SK-N-MC (cell line): ENCODE data around the gene SOX6.

Source experiments
- EZH2 ChIP-seq: fragments of 200-600 bp; sonication (generic); IDR thresholded peaks from one replicate; pipeline ENCODE4 v1.6.1; 2017; ENCODE audit warnings: antibody characterized with exemption
- FOXP2 ChIP-seq: optimal IDR thresholded peaks from 2 replicates; pipeline ENCODE3; 2011; ENCODE audit warnings: mild to moderate bottlenecking, moderate library complexity; ENCODE audit not compliant: insufficient read depth; ENCODE audit errors: extremely low read length, control extremely low read depth
- POLR2AphosphoS5 ChIP-seq: IDR thresholded peaks from 2 replicates; pipeline ENCODE4 v1.6.1; 2012; ENCODE audit warnings: mild to moderate bottlenecking, low read depth, low read length, borderline replicate concordance

- TF ChIP-seq POLR2AphosphoS5 (no peak), FOXP2 (no peak), EZH2 (no peak)
These were observed 365.1 kb downstream of the SOX6 start for GRCh38 chr11:15991215-15991614.
